GM18502 (cell line): Measurements from ENCODE around the gene CAPN15.

Experiments used
- ATAC-seq: cut with Tn5 transposase; IDR thresholded peaks from one replicate; pipeline ENCODE4 v1.9.1; 2021; ENCODE audit warnings: mild to moderate bottlenecking; ENCODE audit not compliant: unreplicated experiment, poor library complexity

Gene CAPN15

GRCh38 chr16:559411-560203 lies 32.1 kb downstream of the CAPN15 start:
- no peak for ATAC-seq

GRCh38 chr16:560204-560700 lies 32.7 kb downstream of the CAPN15 start, which contains the start of gene PRR35:
Gene PRR35 (plus strand): TSS chr16:560394. CDS start chr16:563295, 2,901 bp downstream.
- no peak for ATAC-seq

GRCh38 chr16:560701-561412 lies 33.3 kb downstream of the CAPN15 start:
- ATAC-seq: no peak

DNA sequence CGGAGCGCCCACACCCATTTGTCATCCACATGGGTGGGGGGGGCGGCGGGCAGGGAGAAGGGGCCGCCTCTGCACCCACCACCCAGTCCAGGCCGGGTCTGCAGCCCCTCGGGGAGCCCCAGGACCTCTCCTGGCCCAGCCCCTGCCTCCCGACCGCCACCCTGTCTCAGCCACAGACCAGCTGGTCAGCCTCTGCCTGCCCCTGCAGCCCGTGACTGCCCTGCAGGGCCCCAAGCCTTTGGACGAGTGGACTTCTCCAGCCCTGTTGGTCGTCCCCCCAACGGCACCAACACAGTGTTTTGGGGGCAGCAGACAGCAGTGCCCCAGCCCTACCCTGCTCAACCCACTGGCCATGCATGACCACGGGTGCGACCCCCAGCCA lies 33.9 kb downstream of the CAPN15 start:
- no peak for ATAC-seq

DNA sequence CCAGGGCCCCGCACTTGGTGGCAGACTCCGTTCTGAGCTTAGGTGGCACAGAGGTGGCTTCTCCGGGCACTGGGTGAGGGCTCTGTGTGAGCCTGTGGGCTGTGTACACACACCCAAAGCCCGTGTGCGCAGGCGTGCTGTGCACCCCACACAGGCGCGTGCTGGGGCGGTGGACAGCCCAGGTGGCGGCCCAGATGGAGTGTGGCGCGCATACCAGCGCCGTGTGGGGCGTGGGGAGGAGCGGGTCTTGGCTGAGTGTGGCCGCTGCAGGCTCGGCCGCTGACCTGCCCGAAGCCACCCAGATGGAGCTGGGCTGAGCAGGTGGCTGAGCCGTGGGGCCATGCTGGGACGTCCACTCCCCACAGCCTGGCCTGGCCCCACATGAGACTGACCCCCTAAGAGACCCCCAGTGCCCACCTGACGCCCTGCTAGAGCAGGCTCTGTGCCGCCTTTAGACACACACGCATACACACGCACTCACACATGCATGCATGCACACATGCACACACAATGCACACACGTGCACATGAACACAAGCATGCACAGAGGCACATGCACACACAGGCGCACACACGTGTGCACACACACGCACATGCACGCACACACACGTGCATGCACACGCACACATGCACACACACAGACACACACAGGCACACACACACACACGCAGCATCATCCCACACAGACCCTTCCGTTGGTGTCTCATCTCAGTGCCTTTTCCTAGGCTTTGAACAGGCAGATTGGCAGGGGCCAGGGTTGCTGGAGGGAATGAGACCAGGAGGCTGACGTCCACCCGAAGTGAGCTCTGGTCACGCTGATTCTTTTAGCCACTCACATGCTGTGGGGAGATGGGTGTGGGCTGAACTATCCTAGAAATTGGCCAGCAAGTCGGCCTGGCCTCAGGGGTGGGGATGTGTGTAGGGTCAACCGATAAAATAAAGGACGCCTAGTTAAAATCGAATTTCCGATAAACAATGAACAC lies 34.7 kb downstream of the CAPN15 start:
- ATAC-seq: no peak

GRCh38 chr16:563072-563644 lies 35.6 kb downstream of the CAPN15 start:
- no peak for ATAC-seq

DNA sequence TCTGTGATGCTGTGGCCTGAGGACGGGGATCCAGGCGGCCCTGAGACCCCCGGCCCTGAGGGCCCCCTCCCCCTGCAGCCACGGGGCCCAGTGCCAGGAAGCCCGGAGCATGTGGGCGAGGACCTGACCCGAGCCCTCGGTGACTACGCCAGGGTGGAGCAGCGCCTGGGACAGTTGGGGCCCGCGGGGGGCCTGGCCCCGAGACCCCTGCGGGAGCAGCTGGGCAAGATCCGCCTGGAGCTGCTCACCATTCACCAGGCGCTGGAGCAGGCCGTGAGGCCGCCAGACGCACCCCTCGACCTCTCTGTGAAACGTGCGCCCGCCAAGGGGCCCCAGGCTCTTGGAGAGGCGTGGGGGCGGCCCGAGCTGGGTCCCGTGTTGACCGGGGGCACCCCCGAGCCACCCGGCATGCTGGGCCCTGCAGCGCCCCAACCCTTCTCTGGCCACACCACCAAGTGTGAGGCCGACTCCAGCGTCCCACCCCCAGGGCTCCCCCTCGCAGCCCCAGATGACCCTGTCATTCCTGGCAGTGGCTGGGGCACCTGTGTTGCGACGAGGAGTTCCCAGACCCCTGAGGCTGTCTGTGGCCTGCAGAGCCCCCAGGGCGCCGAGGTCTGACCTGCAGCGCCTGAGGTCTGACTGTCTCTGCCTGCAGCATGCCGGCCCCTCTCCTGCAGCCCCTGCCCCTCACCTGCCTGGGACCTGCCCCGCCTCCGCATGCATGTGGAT lies 37.3 kb downstream of the CAPN15 start:
- ATAC-seq: no peak

DNA sequence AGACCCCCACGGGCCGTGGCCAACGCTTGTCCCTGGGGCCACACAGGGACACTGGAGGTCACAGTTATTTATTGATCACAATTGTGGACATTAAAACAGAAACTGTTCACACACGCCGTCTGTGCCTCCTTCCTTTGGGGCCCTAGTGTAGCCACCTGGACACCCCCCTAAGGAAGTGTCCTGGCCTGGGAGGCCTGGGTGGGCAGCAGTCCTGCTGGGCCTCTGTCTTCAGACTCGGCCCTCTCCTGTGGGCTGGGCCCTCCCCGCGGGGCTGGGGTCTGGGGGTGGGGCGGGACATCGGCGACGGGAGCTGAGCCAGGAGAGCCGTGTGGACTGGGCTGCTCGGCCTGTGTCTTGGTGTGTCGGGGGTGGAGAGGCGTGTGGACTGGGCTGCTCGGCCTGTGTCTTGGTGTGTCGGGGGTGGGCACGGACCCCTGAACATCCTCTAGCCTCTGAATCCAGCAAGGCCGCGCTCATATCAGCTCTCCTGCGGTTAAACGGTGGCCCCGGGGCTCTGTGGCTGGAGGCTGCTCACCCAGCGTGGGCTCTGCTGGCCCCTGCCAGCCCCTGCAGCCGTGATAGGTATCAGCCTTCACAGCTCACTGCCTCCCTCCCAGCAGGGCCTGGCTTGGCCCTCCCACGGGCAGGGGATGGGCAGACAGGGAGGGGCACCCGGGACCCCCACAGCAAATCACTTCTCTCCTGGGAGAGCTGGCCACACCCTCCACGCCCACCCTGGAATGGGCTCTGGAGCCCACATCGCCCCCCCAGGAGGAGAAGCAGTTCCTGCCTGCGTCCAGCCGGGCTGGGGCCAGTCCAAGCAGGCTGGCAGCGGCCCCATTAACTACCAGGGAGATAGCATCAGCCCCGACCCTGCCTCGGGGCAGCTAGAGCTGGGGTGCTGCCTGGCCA lies 38.2 kb downstream of the CAPN15 start:
- no peak for ATAC-seq

DNA sequence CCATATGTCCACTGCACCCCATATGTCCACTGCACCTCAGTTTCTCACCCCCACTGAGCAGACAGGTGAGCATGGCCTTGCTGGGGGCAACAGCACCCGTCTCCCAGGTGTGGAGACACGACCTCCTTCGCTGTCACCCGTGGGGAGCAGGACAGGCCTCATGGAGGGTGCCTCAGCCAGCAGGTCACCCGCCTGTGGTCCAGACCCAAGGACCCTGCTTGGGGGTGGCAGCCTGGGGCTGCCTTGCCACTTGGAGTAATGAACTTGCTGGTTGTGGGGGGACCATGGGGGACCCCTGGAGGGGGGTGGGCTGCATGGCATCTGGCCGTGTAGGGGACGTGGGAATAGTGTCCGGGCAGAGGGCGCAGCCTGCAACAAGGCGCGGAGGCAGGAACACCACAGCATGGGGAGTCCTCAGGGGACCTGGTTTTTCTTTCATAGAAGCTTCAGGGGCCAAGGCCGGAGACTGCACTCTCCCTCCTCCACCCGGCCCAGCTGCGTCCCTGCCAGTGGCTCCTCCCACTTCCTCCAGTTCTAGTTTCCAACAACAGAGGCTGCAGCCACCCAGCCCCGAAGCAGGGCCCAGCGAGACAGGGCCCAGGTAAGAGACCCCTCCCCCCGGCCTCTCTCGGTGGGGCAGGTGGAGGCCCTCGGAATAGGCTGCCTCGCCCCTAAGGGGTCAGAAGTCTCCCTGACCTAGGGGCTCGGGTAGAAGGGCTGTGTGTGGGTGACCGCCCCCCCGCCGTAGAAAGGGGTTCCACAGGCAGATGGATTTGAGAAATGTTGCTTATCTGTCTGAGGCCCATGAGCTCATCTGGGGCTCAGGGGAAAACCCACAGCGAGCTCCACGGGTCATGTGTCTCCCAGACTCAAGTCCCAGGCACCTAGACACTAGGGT lies 39.2 kb downstream of the CAPN15 start, which contains the start of gene NHLRC4:
NHLRC4 (plus strand) TSS at position 531 of the 898 bp plus-strand sequence. CDS start 1,043 bp downstream, outside the sequence.
- ATAC-seq: peak; percentile 58

GRCh38 chr16:567373-568256 lies 40.1 kb downstream of the CAPN15 start:
- ATAC-seq: no peak

- no peak for ATAC-seq
These were observed 41.1 kb downstream of the CAPN15 start for GRCh38 chr16:568401-569258.

DNA sequence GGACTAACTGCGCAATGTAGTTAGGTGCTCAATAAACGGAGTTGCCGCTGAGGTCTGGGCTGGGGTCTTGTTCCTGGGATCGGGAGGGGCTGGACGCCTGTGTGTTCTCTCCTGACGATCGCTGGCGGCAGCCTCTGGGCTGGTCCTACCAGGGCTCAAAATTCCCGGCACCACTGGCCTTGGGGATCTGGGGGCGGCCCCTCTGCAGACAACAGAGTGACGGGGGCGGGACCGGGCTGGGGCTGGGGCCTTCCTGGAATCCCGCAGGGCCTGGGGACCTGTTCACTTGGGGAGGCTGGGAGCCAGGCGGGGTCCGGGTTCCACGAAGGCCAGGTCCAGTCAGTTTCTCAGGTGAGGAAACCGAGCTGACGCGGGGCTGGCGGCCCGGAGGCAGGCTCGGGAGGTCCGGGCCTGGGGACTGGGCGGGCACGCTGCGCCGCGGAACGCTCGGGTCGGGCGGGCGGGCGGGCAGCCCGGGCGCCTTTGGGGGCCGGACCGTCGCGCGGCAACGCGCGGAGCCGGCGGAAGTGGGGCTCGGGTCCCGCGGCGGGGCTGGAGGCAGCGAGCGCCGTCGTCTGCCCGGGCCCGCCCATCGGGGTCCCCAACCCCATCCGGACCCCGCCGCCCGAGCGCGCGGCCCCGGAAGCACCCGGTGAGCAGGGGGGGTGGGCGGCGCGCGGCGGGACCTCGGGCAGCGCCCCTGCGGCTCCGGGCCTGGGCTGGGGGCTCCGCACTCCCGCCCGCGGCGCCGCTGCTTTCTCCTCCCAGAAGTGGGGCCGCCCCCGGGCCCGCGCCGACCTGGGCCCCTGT lies 42.1 kb downstream of the CAPN15 start, which contains the start of gene PIGQ:
PIGQ (plus strand) TSS at position 524 of the 810 bp plus-strand sequence. CDS start 4,107 bp downstream, outside the sequence.
- ATAC-seq: peak; percentile 55

- ATAC-seq: no peak
These were observed 45.5 kb downstream of the CAPN15 start for GRCh38 chr16:572865-573650.
